HEK293T (cell line): ENCODE measurements around the gene EYS.

Experiments used
- ELF4 ChIP-seq: fragments of 450-650 bp; IDR thresholded peaks from 2 replicates; pipeline ENCODE4 v1.6.1; 2017; ENCODE audit warnings: antibody characterized with exemption
- FOXA1 ChIP-seq: fragments of 450-650 bp; IDR thresholded peaks from 2 replicates; pipeline ENCODE4 v1.6.1; 2016; ENCODE audit warnings: mild to moderate bottlenecking
- FOXM1 ChIP-seq: fragments of 450-650 bp; IDR thresholded peaks from 2 replicates; pipeline ENCODE4 v1.6.1; 2017; ENCODE audit warnings: mild to moderate bottlenecking, borderline replicate concordance
- HDGF ChIP-seq: fragments of 450-650 bp; IDR thresholded peaks from 2 replicates; pipeline ENCODE4 v1.6.1; 2017; ENCODE audit warnings: antibody characterized with exemption, borderline replicate concordance
- L3MBTL2 ChIP-seq: fragments of 450-650 bp; conservative IDR thresholded peaks from 2 replicates; pipeline ENCODE4 v1.6.1; 2016; ENCODE audit warnings: mild to moderate bottlenecking
- NFRKB ChIP-seq: fragments of 450-650 bp; IDR thresholded peaks from 2 replicates; pipeline ENCODE4 v1.6.1; 2016; ENCODE audit warnings: mild to moderate bottlenecking, moderate library complexity
- PKNOX1 ChIP-seq: fragments of 450-650 bp; IDR thresholded peaks from 2 replicates; pipeline ENCODE4 v1.6.1; 2016
- SP1 ChIP-seq: fragments of 450-650 bp; IDR thresholded peaks from 2 replicates; pipeline ENCODE4 v1.6.1; 2017
- SUZ12 ChIP-seq: fragments of 450-650 bp; IDR thresholded peaks from 2 replicates; pipeline ENCODE4 v1.6.1; 2016; ENCODE audit warnings: mild to moderate bottlenecking
- TARDBP ChIP-seq: fragments of 450-650 bp; IDR thresholded peaks from 2 replicates; pipeline ENCODE4 v1.6.1; 2016
- ZNF384 ChIP-seq: fragments of 450-650 bp; IDR thresholded peaks from 2 replicates; pipeline ENCODE4 v1.6.1; 2016

DNA sequence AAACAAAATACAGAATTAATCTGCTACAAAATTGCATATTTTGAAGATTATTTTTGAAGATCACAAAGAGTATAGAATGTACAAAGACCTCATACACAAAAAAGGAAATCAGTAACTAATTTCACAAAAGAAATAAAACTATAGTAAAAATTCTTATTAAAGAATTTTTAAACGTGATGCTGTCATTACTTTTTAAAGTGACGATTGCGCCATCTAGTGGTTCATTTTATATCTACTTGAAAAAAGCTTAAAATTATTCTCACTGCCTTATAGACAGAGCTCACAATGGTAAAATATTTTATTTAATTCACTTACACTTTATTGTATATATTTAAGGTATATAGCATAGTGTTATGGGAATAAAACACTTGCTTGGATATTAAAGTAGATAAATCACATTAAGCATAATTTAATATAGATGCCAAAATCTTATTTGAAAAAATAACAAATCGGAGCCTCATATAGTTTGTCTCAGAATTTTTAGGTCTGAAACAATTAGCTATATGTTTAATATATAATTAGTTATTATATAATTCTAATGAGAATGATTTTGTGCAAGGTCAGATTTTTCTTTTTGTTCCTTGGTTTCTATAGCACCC lies 1942.6 kb downstream of the EYS start:
- TF ChIP-seq PKNOX1: no peak
- TF ChIP-seq HDGF: no peak
- TF ChIP-seq TARDBP: no peak
- no peak for TF ChIP-seq L3MBTL2
- TF ChIP-seq SP1: no peak
- TF ChIP-seq SUZ12: no peak
- no peak for TF ChIP-seq FOXM1
- no peak for TF ChIP-seq ZNF384
- no peak for TF ChIP-seq ELF4
- TF ChIP-seq FOXA1: no peak
- TF ChIP-seq NFRKB: no peak
